H1 (cell line): ENCODE results near the gene TBCA. TPM values are rescaled to one million over a fixed set of nuclear protein-coding genes. Genes with fewer than 3 reads are reported as not detected.

ENCODE experiments used
- CTCF ChIA-PET: fragments of 300-600 bp; sonication (Branson Sonifier 250); formaldehyde crosslinking; loops from one replicate; lab custom pipeline; 2021; ENCODE audit not compliant: partially characterized antibody; lab: Charles Lee
- POLR2A ChIA-PET: fragments of 300-600 bp; sonication (Branson Sonifier 250); formaldehyde crosslinking; loops from one replicate; lab custom pipeline; 2021; ENCODE audit warnings: inconsistent platforms; ENCODE audit not compliant: partially characterized antibody; lab: Charles Lee
- DNase-seq, 2 experiments: peaks; one replicate each; pipeline versions ENCODE4 v3.0.0 to v3.0.0-alpha.2; 2010 to 2022; ENCODE audit warnings: low spot score in 2 of 2, low read depth in 1 of 2, mixed read lengths in 1 of 2
- FAIRE-seq: peaks from 2 replicates; lab custom pipeline; 2011; peaks lifted over from hg19 to GRCh38; lab: Jason Lieb, UNC
- H2AFZ ChIP-seq: 2 replicates; pipeline ENCODE4 v1.8.1; 2012; ENCODE audit warnings: low read length, inconsistent platforms
- H2AK5ac ChIP-seq: 2 replicates; pipeline ENCODE4 v1.6.1; 2013; ENCODE audit warnings: low read depth, low read length
- H2BK120ac ChIP-seq: replicated peaks from 2 replicates; pipeline ENCODE3; 2013; ENCODE audit warnings: low read depth, low read length, inconsistent platforms
- H2BK12ac ChIP-seq: 2 replicates; pipeline ENCODE4 v1.6.1; 2013; ENCODE audit warnings: low read depth, low read length
- H2BK15ac ChIP-seq: 2 replicates; pipeline ENCODE4 v1.6.1; 2013; ENCODE audit warnings: low read length
- H2BK20ac ChIP-seq: 2 replicates; pipeline ENCODE4 v1.6.1; 2013; ENCODE audit warnings: low read length
- H2BK5ac ChIP-seq: 2 replicates; pipeline ENCODE4 v1.6.1; 2013; ENCODE audit warnings: low read depth, low read length
- H3K14ac ChIP-seq: 2 replicates; pipeline ENCODE4 v1.6.1; 2013; ENCODE audit warnings: inconsistent platforms; ENCODE audit not compliant: insufficient read length
- H3K18ac ChIP-seq: 2 replicates; pipeline ENCODE4 v1.6.1; 2013; ENCODE audit warnings: low read length; ENCODE audit errors: extremely low read depth
- H3K23ac ChIP-seq: 2 replicates; pipeline ENCODE4 v1.6.1; 2013; ENCODE audit warnings: inconsistent platforms; ENCODE audit not compliant: insufficient read length
- H3K23me2 ChIP-seq: 2 replicates; pipeline ENCODE4 v1.6.1; 2013; ENCODE audit warnings: low read depth, low read length
- H3K27ac ChIP-seq: 2 replicates; pipeline ENCODE4 v1.6.1; 2011; ENCODE audit warnings: low read depth, low read length, inconsistent platforms
- H3K27me3 ChIP-seq, 4 experiments: replicated peaks in 1 of 4; 1 replicate in 1 of 4; 2 replicates in 3 of 4; pipeline versions ENCODE4 v1.6.1 to v1.8.1; 2011 to 2013; ENCODE audit warnings: low read length in 3 of 4, mild to moderate bottlenecking in 3 of 4, inconsistent platforms in 2 of 4, mixed read lengths in 2 of 4, moderate library complexity in 1 of 4; ENCODE audit not compliant: control insufficient read depth in 3 of 4, insufficient read depth in 3 of 4; ENCODE audit errors: extremely low read depth in 1 of 4
- H3K36me3 ChIP-seq, 4 experiments: 2 replicates each; pipeline versions ENCODE4 v1.6.1 to v1.8.1; 2011 to 2013; ENCODE audit warnings: mild to moderate bottlenecking in 4 of 4, low read length in 3 of 4, moderate library complexity in 2 of 4, control low read depth in 1 of 4, inconsistent platforms in 1 of 4; ENCODE audit not compliant: insufficient read depth in 4 of 4, control insufficient read depth in 2 of 4
- H3K4ac ChIP-seq: replicated peaks from 2 replicates; pipeline ENCODE3; 2013; ENCODE audit warnings: low read length, low read depth, mixed read lengths, inconsistent platforms; ENCODE audit not compliant: insufficient read length
- H3K4me1 ChIP-seq, 4 experiments: replicated peaks in 1 of 4; 1 replicate in 1 of 4; 2 replicates in 3 of 4; pipeline versions ENCODE4 v1.6.1 to v1.8.1; 2011 to 2013; ENCODE audit warnings: low read length in 3 of 4, inconsistent platforms in 2 of 4, mixed read lengths in 1 of 4; ENCODE audit not compliant: insufficient read depth in 4 of 4, control insufficient read depth in 3 of 4
- H3K4me2 ChIP-seq, 2 experiments: 2 replicates each; pipeline versions ENCODE4 v1.6.1 to v1.8.1; 2011 to 2013; ENCODE audit warnings: low read depth in 2 of 2, low read length in 2 of 2, control low read depth in 1 of 2, inconsistent platforms in 1 of 2, mild to moderate bottlenecking in 1 of 2; ENCODE audit not compliant: insufficient read depth in 1 of 2
- H3K4me3 ChIP-seq, 4 experiments: fragments of 200-600, 300-600 bp in 1 of 4; sonication (generic), shearing (Covaris generic), sonication (Bioruptor Twin) in 1 of 4; 2 replicates each; pipeline versions ENCODE4 v1.5.1 to v1.8.1; 2011 to 2016; ENCODE audit warnings: low read length in 4 of 4, low read depth in 3 of 4, control low read depth in 2 of 4, inconsistent platforms in 2 of 4, mild to moderate bottlenecking in 2 of 4, mixed read lengths in 1 of 4, moderate library complexity in 1 of 4; ENCODE audit not compliant: insufficient read depth in 2 of 4; ENCODE audit errors: extremely low read depth in 1 of 4
- H3K56ac ChIP-seq: replicated peaks from 2 replicates; pipeline ENCODE3; 2013; ENCODE audit warnings: low read depth, mild to moderate bottlenecking, mixed read lengths, low read length, inconsistent platforms; ENCODE audit not compliant: insufficient read length
- H3K79me1 ChIP-seq: 2 replicates; pipeline ENCODE4 v1.6.1; 2013; ENCODE audit warnings: low read depth, low read length, control low read depth
- H3K79me2 ChIP-seq, 2 experiments: 2 replicates each; pipeline versions ENCODE4 v1.6.1 to v1.8.1; 2012 to 2013; ENCODE audit warnings: low read length in 2 of 2, mild to moderate bottlenecking in 2 of 2, inconsistent platforms in 1 of 2; ENCODE audit not compliant: insufficient read depth in 2 of 2, control insufficient read depth in 1 of 2
- H3K9ac ChIP-seq, 4 experiments: replicated peaks in 1 of 4; 1 replicate in 1 of 4; 2 replicates in 3 of 4; pipeline versions ENCODE4 v1.6.1 to v1.8.1; 2011 to 2013; ENCODE audit warnings: low read depth in 3 of 4, low read length in 3 of 4, control low read depth in 2 of 4, mild to moderate bottlenecking in 2 of 4, moderate library complexity in 2 of 4, inconsistent platforms in 1 of 4; ENCODE audit errors: extremely low read depth in 1 of 4
- H3K9me3 ChIP-seq, 2 experiments: 2 replicates each; pipeline versions ENCODE4 v1.6.1 to v1.8.1; 2012 to 2013; ENCODE audit warnings: mild to moderate bottlenecking in 2 of 2, moderate library complexity in 2 of 2, control low read depth in 1 of 2, inconsistent platforms in 1 of 2, low read depth in 1 of 2, low read length in 1 of 2, mixed read lengths in 1 of 2; ENCODE audit not compliant: insufficient read depth in 2 of 2
- H4K20me1 ChIP-seq, 2 experiments: replicated peaks in 1 of 2; 2 replicates each; pipeline versions ENCODE3 to v1.8.1; 2011 to 2013; ENCODE audit warnings: inconsistent platforms in 2 of 2, low read length in 2 of 2, mild to moderate bottlenecking in 1 of 2; ENCODE audit not compliant: insufficient read depth in 2 of 2, control insufficient read depth in 1 of 2
- H4K5ac ChIP-seq: 2 replicates; pipeline ENCODE4 v1.6.1; 2013; ENCODE audit warnings: low read length, low read depth, mixed read lengths, inconsistent platforms; ENCODE audit not compliant: insufficient read length
- H4K8ac ChIP-seq: 2 replicates; pipeline ENCODE4 v1.8.0; 2013; ENCODE audit warnings: mild to moderate bottlenecking, moderate library complexity, low read length, inconsistent platforms; ENCODE audit not compliant: insufficient read depth; ENCODE audit errors: extremely low read depth
- H4K91ac ChIP-seq: replicated peaks from 2 replicates; pipeline ENCODE3; 2013; ENCODE audit warnings: low read length, mixed read lengths, inconsistent platforms; ENCODE audit not compliant: insufficient read length
- FOSL1 ChIP-seq: IDR thresholded peaks from 2 replicates; pipeline ENCODE4 v1.6.1; 2011; ENCODE audit warnings: mild to moderate bottlenecking, low read depth, low read length, moderate library complexity; ENCODE audit not compliant: insufficient read depth
- GTF2F1 ChIP-seq: IDR thresholded peaks from 2 replicates; pipeline ENCODE4 v1.6.1; 2012; ENCODE audit warnings: low read depth, low read length, improper control_type of control experiment, borderline replicate concordance
- SP1 ChIP-seq: IDR thresholded peaks from 2 replicates; pipeline ENCODE4 v1.6.1; 2011; ENCODE audit warnings: low read depth, low read length
- SP4 ChIP-seq: IDR thresholded peaks from 2 replicates; pipeline ENCODE4 v1.6.1; 2012; ENCODE audit warnings: low read length, inconsistent platforms
- TBP ChIP-seq: IDR thresholded peaks from 2 replicates; pipeline ENCODE4 v1.6.1; 2011; ENCODE audit warnings: low read depth, low read length, improper control_type of control experiment
- WGBS, 2 experiments: shearing (Covaris generic) in 1 of 2; methylation state at CpG; one replicate each; pipeline versions ENCODE4 v1.1.6 to v1.1.7; 2013 to 2015; ENCODE audit warnings: low lambda C conversion rate in 2 of 2, mixed read lengths in 2 of 2, inconsistent platforms in 1 of 2, low coverage in 1 of 2, missing lambda C conversion rate in 1 of 2; ENCODE audit not compliant: insufficient replicate concordance in 2 of 2, insufficient coverage in 1 of 2, insufficient read length in 1 of 2; ENCODE audit errors: extremely low coverage in 1 of 2, missing lambda C conversion rate in 1 of 2; 5-methylcytosine and 5-hydroxymethylcytosine counted together
- polyA plus RNA-seq, 7 experiments: library from polyadenylated mRNA; depleted of rRNA in 3 of 7; stranded (reverse) in 5 of 7; unstranded in 2 of 7; fragments of >200 nt in 5 of 7; fragments of 200-250 nt in 2 of 7; gene quantifications; 1 replicate in 5 of 7; 2 replicates in 1 of 7; 4 replicates in 1 of 7; pipeline versions ENCODE4 v1.2.1 to v1.2.3, GENCODE V29; 2011 to 2013; ENCODE audit warnings: missing spikeins in 2 of 7, mixed read lengths in 2 of 7
- total RNA-seq: library from RNA; stranded (reverse); fragmentation: NEBNext Ultra II Directional; extraction: Animal tissue kit (Norgen Biotek cat#: 25700); gene quantifications from 2 replicates; pipeline ENCODE4 v1.2.1, GENCODE V29; 2021

TBCA gene
- total and polyA plus RNA-seq, 2 of the 8 experiments (the other 6 are each of a cell fraction or from before 2014, with no cell fraction given) = 55.7 to 320 TPM

DNA sequence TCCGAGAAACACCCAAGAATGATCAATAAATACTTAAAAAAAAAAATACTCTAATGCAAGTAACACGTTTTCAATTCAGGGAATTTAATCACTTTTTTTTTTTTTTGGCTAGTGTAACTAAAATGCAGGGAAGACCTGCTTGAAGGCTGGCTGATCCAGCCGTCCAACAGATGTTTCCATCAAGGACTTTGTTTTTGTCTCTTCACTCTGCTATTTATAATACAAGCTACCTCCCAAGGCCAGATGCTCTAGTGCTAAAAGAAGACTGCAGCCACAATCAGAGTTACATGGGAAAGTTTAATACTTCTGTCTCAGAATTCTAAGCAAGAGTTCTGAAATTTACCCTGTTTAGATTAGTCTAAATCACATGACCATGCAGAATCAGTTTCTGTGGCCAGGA is 14.5 kb downstream of the TBCA start:
- Histone ChIP-seq H2BK20ac (no peak overlapping the region), H3K9me3 (peaks cover 3 to 21% of the 10 kb centered on the region in 2 experiments; a peak in 1 of 4 replicates), H4K91ac (no peak overlapping the region), H3K36me3 (peaks cover 0 to 10% (median 2%) of the 10 kb centered on the region in 4 experiments; a peak in 3 of 8 replicates), H3K9ac (no peak overlapping the region), H3K18ac (no peak overlapping the region), H3K27me3 (no peaks in the 10 kb centered on the region; a peak in 1 of 7 replicates), H3K4me3 (no peak overlapping the region), H3K56ac (no peak overlapping the region), H3K79me1 (peaks cover 3% of the 10 kb centered on the region), H3K23ac (no peak overlapping the region), H3K79me2 (peaks cover 16 to 86% of the 10 kb centered on the region in 2 experiments; a peak in 3 of 4 replicates), H3K4ac (no peak overlapping the region), H3K27ac (no peak overlapping the region), H3K4me1 (peaks cover 0 to 6% (median 0%) of the 10 kb centered on the region in 4 experiments; a peak in 1 of 7 replicates), H3K23me2 (no peaks in the 10 kb centered on the region), H2AK5ac (no peak overlapping the region), H2BK120ac (no peak overlapping the region), H2BK5ac (no peak overlapping the region), H2BK15ac (no peak overlapping the region), H2AFZ (no peak overlapping the region), H4K8ac (no peak overlapping the region), H4K5ac (no peak overlapping the region), H3K4me2 (no peak overlapping the region), H2BK12ac (no peak overlapping the region), H3K14ac (no peak overlapping the region), H4K20me1 (peaks cover 0 to 4% of the 10 kb centered on the region in 2 experiments)
- ChIA-PET CTCF (no interaction called here), POLR2A (interaction anchor here (0.9 to 1.4 kb wide), 2 partner anchors 11 to 73 kb away, joined by 3 to 4 read pairs; no protein-coding TSS in a partner anchor)
- FAIRE-seq (no peak), DNase-seq (no peak)
- WGBS, 2 experiments = 92% methylated on average over 3 of the region's 3 CpGs; no CpG with 5 or more reads in 1 of the 2 experiments
- TF ChIP-seq TBP (no peak), SP4 (no peak), GTF2F1 (no peak), SP1 (no peak), FOSL1 (no peak)
